ENCODE data around the gene MAP9. TPM values are rescaled to one million over a fixed set of nuclear protein-coding genes. Genes with fewer than 3 reads are reported as not detected.
"Not testable (repeated sequence)": the region's sequence is repeated elsewhere in the genome, so short reads cannot be mapped to it uniquely, and the experiment has no call there.

Gene MAP9
- total RNA-seq, result 1 to 10 TPM; 4.5 to 9.5 TPM

DNA sequence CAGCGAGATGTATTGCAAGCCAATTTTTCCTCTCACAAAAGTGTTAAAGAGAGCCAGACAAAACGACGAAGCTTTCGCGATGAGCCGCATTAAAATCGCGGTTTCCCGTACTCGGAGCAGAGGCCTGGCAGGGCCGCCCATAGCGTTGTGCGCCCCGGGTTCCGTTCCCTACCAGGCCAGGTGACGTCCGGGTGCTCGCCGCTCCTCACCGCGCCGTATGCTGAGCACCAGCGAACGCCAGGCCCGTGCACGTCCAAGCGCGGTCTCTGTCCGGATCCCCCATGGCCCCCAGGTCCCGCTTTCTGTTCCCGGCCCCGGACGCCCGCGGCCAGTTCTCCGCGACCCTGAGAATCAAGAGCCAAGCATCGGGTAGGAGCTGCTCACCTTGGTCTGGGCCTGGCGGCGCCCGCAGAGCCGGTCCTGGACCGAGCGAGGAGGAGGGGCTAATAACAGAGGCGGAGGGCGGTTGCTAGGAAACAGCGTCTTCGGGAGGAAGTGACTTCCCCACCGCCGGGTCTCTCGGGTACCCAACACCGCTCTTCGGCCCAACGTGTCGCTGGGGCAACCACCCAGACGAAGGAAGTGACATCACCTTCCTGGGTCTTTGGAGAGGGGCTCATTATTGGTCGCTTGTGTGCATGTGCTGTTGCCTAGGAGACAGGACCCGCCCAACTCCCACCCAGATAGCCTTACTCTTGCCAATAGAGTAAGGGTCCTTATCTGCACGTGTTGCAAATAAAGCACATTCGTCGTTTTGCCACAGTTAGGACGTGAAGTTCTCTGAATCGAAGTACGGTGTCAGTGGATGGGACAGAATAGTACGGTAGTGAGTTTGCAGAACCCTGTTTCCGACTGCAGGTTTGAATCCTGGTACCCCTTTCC lies at the start of gene MAP9:
Gene MAP9, minus strand, starts transcription at position 579 of the 882 bp plus-strand sequence. CDS start 1,115 bp downstream, outside the sequence.
- DNase-seq (ENCODE audit: low spot score), result peak; percentile 82
- TF ChIP-seq, protein P1, sequence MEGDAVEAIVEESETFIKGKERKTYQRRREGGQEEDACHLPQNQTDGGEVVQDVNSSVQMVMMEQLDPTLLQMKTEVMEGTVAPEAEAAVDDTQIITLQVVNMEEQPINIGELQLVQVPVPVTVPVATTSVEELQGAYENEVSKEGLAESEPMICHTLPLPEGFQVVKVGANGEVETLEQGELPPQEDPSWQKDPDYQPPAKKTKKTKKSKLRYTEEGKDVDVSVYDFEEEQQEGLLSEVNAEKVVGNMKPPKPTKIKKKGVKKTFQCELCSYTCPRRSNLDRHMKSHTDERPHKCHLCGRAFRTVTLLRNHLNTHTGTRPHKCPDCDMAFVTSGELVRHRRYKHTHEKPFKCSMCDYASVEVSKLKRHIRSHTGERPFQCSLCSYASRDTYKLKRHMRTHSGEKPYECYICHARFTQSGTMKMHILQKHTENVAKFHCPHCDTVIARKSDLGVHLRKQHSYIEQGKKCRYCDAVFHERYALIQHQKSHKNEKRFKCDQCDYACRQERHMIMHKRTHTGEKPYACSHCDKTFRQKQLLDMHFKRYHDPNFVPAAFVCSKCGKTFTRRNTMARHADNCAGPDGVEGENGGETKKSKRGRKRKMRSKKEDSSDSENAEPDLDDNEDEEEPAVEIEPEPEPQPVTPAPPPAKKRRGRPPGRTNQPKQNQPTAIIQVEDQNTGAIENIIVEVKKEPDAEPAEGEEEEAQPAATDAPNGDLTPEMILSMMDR (IDR thresholded peaks at IDR 0.05), result no peak
- H3K9me3 ChIP-seq, result no peaks in the 10 kb centered on the region
- H3K4me1 ChIP-seq, result peaks cover 0 to 6% of the 10 kb centered on the region in 2 donors
- H3K36me3 ChIP-seq, result no peaks in the 10 kb centered on the region
- no peaks in the 10 kb centered on the region for H3K27me3 ChIP-seq
- H3K4me3 ChIP-seq, result peak within 1 kb of the TSS; percentile 66 to 73
- H3K27ac ChIP-seq, result peak within 1 kb of the TSS; percentile 38 to 41

DNA sequence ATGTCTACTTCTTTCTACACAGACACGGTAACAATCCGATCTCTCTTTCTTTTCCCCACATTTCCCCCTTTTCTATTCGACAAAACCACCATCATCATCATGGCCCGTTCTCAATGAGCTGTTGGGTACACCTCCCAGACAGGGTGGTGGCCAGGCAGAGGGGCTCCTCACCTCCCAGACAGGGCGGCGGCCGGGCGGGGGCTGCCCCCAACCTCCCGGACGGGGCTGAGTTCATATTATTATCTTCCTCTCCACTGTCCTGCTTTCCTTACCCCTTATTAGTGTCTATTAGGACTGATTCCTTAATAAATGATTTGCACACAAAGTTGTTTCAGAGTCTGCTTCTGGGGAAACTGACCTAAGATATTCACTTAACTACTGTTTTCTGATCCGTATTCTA lies 48.0 kb upstream of the MAP9 start:
- not testable (repeated sequence) for H3K9me3 ChIP-seq; DNase-seq (ENCODE audit: low spot score); H3K36me3 ChIP-seq; H3K27me3 ChIP-seq; H3K27ac ChIP-seq; H3K4me3 ChIP-seq; H3K4me1 ChIP-seq

DNA sequence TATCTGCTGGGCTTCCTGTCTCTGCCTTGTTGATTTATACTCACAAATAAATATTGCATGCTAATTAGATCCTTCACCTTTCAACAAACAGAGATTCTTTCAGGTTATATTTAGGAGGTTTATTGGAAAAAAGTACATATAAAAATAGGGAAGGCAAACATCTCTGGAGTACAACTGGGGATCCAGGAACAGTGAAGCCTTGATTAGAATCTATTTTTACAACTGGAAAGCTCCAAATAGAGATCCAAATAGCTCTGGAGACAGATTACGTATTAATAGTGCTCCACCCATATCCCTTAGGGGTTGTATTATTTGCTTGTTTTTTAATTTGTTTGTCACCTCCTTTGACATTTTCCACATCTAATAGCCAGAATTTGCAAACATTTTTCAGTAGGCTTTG lies 46.9 kb upstream of the MAP9 start:
- no peak overlapping the region for H3K4me3 ChIP-seq

DNA sequence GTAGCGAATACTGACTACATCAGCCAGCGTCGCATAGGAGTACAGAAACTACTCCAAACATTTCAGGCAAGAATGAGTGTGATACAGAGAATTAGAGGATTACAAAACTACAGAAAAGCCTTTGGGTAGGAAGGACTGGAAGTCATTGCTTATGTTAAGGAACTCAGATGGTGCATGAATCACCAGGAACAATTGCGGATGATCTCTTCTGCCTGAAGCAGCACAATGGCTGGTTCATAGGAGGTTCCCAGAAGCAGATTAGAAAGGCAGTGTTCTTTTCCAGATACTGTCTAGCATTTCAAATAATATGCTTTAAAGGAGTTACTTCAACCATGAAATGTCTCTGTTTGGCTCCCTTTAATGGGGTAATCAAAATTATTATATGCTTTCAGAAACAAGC lies 42.5 kb upstream of the MAP9 start:
- no peak for DNase-seq (ENCODE audit: low spot score)
- TF ChIP-seq, protein P1 (IDR thresholded peaks at IDR 0.05), result no peak
- H3K27ac ChIP-seq, result no peak overlapping the region
- H3K4me1 ChIP-seq, result no peaks in the 10 kb centered on the region
- no peaks in the 10 kb centered on the region for H3K9me3 ChIP-seq
- H3K36me3 ChIP-seq, result no peaks in the 10 kb centered on the region
- H3K4me3 ChIP-seq, result no peak overlapping the region
- H3K27me3 ChIP-seq, result no peaks in the 10 kb centered on the region

More for the DNA sequence above, 46.9 kb upstream of the MAP9 start:
- Histone ChIP-seq H3K27ac (no peak overlapping the region), H3K9me3 (peaks cover 0 to 4% of the 10 kb centered on the region in 2 donors), H3K36me3 (no peaks in the 10 kb centered on the region), H3K4me1 (no peaks in the 10 kb centered on the region), H3K27me3 (no peaks in the 10 kb centered on the region)
- no peak for DNase-seq (ENCODE audit: low spot score)
- TF ChIP-seq, protein P1 (IDR thresholded peaks at IDR 0.05), result no peak

GRCh38 chr4:155415662-155416061 lies 38.9 kb upstream of the MAP9 start:
- TF ChIP-seq, protein P1 (IDR thresholded peaks at IDR 0.05), result no peak
- Histone ChIP-seq H3K9me3 (no peaks in the 10 kb centered on the region), H3K27me3 (no peaks in the 10 kb centered on the region), H3K36me3 (no peaks in the 10 kb centered on the region), H3K4me3 (no peak overlapping the region), H3K4me1 (no peaks in the 10 kb centered on the region), H3K27ac (no peak overlapping the region)
- no peak for DNase-seq (ENCODE audit: low spot score)

GRCh38 chr4:155413451-155413850 lies 36.7 kb upstream of the MAP9 start:
- TF ChIP-seq, protein P1 (IDR thresholded peaks at IDR 0.05), result no peak

More at GRCh38 chr4:155413451-155413850, 36.7 kb upstream of the MAP9 start:
- no peaks in the 10 kb centered on the region for H3K27me3 ChIP-seq
- no peak overlapping the region for H3K4me3 ChIP-seq
- no peaks in the 10 kb centered on the region for H3K9me3 ChIP-seq
- H3K4me1 ChIP-seq, result no peaks in the 10 kb centered on the region
- no peak for DNase-seq (ENCODE audit: low spot score)
- H3K27ac ChIP-seq, result no peak overlapping the region
- no peaks in the 10 kb centered on the region for H3K36me3 ChIP-seq
